Activated CD8-positive, alpha-beta memory T cell treated with anti-CD3 and anti-CD28 coated beads, Interleukin-2, amount 50 U/mL, for 48 hours (primary cell): ENCODE results near the gene SPTLC2.

Source experiments
- DNase-seq: peaks from one replicate; pipeline ENCODE4 v3.0.0-alpha.2; 2020

SPTLC2 gene

GRCh38 chr14:77458249-77458950 lies 158.0 kb downstream of the SPTLC2 start:
- peak; percentile 70 for DNase-seq

- DNase-seq, result peak; percentile 90
These were observed 158.8 kb downstream of the SPTLC2 start, which contains the start of the genes AHSA1 and VIPAS39 for GRCh38 chr14:77457522-77458248. Gene AHSA1, plus strand, starts transcription at chr14:77458093. Its CDS starts 97 bp downstream, at chr14:77458190. Gene VIPAS39, minus strand, starts transcription at chr14:77457601. Its CDS starts 3,499 bp downstream, at chr14:77454102.

- DNase-seq, result no peak
These were observed 159.3 kb downstream of the SPTLC2 start for GRCh38 chr14:77457115-77457521.
